ENCODE results near the gene CATSPER3.

CATSPER3 gene

DNA sequence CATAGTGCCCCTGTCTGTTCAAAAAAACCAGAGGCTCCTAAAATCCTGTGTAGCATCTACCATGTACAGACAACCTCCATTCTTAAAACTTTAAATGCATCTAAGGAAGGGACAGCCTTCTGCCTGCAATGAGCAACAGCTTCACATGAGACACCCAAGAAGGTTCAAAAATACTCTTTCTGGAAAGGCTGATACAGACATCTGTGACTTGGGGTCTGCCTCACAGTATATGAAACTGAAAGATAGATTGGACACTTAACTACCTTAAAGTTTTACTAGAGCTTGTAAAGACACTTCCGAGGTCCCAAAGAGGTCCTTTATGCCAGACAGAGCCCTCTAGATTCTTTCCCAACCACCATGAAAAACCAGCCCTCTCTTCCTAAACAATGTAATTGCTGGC is 28.2 kb upstream of the CATSPER3 start:
- H3K27ac ChIP-seq = no peak overlapping the region

DNA sequence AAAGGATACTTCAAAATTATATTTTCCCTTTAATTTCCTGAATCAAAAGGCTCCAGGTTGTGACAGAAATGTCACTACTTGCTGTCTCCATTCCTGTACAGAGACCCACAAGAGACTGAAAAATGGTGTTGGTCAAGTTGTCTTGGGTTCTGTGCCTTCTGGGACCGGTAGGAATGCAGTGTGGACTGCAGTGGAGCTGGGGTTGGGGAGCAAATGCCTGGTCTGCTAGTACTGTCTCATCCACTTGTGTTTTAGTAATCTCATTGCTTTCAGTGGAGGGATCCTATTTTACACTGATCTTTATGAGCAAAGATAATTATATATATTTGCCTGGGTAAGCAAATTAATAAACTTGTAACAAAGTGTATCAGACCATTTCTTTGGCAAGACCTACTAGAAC is 24.2 kb upstream of the CATSPER3 start:
- no peak overlapping the region for H3K4me3 ChIP-seq
- peaks cover 10 to 36% (median 19%) of the 10 kb centered on the region in 11 experiments; a peak in 19 of 22 replicates for H3K36me3 ChIP-seq
- H3K4me1 ChIP-seq = peaks cover 0 to 4% (median 0%) of the 10 kb centered on the region in 10 experiments; a peak in 2 of 20 replicates
- H3K9ac ChIP-seq = no peak overlapping the region
- no peaks in the 10 kb centered on the region; a peak in 1 of 22 replicates for H4K20me1 ChIP-seq
- H3K4me2 ChIP-seq = no peak overlapping the region
- H3K27ac ChIP-seq = no peak overlapping the region
- no peaks in the 10 kb centered on the region for H3K27me3 ChIP-seq
- no peak for TF ChIP-seq Cebpa-rat (IDR thresholded peaks at IDR 0.05)
- no peaks in the 10 kb centered on the region for H3K9me3 ChIP-seq (replicated peaks in 1 of 11)

More for the DNA sequence above, 28.2 kb upstream of the CATSPER3 start:
- Histone ChIP-seq H3K9ac (no peak overlapping the region), H3K9me3 (replicated peaks in 1 of 11) (no peaks in the 10 kb centered on the region), H3K36me3 (peaks cover 31 to 60% (median 45%) of the 10 kb centered on the region in 11 experiments; a peak in 21 of 22 replicates), H3K4me1 (peaks cover 0 to 4% (median 0%) of the 10 kb centered on the region in 10 experiments; a peak in 2 of 20 replicates), H3K4me3 (no peak overlapping the region), H3K27me3 (no peaks in the 10 kb centered on the region), H3K4me2 (no peak overlapping the region), H4K20me1 (peaks cover 0 to 10% (median 0%) of the 10 kb centered on the region in 11 experiments; a peak in 1 of 22 replicates)
- no peak for TF ChIP-seq Cebpa-rat (IDR thresholded peaks at IDR 0.05)

- H3K4me2 ChIP-seq = no peak overlapping the region
- no peak overlapping the region for H3K4me3 ChIP-seq
- peaks cover 6 to 27% (median 14%) of the 10 kb centered on the region in 11 experiments; a peak in 19 of 22 replicates for H3K36me3 ChIP-seq
- H3K9me3 ChIP-seq (replicated peaks in 1 of 11) = no peaks in the 10 kb centered on the region
- no peak for TF ChIP-seq Cebpa-rat (IDR thresholded peaks at IDR 0.05)
- H3K27ac ChIP-seq = no peak overlapping the region
- peaks cover 0 to 4% (median 0%) of the 10 kb centered on the region in 10 experiments; a peak in 2 of 20 replicates for H3K4me1 ChIP-seq
- no peaks in the 10 kb centered on the region; a peak in 1 of 22 replicates for H4K20me1 ChIP-seq
- H3K9ac ChIP-seq = no peak overlapping the region
- H3K27me3 ChIP-seq = no peaks in the 10 kb centered on the region
These were observed 23.1 kb upstream of the CATSPER3 start for GRCh38 chr5:134944630-134945029.

DNA sequence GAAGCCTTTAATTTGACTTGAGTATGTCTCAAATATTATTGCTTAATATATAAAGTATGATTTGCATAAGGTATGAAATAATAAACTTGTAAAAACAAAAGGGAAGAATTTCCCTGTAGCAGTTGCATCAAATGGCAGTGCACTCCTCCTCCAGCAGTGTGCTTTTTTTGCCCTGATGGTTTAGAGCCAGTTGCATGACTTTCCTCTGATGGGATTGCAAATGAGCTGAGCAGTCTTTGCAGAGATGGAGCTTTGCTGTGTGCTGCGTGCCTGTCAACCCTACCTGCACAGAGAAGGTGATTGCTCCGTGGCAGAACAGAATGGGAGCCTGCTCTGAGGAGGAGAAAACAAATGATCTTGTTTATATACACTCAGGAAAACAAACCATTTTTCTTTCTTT is 22.7 kb upstream of the CATSPER3 start:
- Histone ChIP-seq H3K27me3 (no peaks in the 10 kb centered on the region), H3K27ac (no peak overlapping the region), H3K4me3 (no peak overlapping the region), H3K4me2 (no peak overlapping the region), H4K20me1 (no peaks in the 10 kb centered on the region; a peak in 1 of 22 replicates), H3K9me3 (replicated peaks in 1 of 11) (no peaks in the 10 kb centered on the region), H3K36me3 (peaks cover 1 to 23% (median 10%) of the 10 kb centered on the region in 11 experiments; a peak in 17 of 22 replicates), H3K9ac (no peak overlapping the region), H3K4me1 (peaks cover 0 to 4% (median 0%) of the 10 kb centered on the region in 10 experiments; a peak in 2 of 20 replicates)
- TF ChIP-seq Cebpa-rat (IDR thresholded peaks at IDR 0.05) = no peak

GRCh38 chr5:134948911-134949310 is 18.8 kb upstream of the CATSPER3 start:
- no peak for TF ChIP-seq Cebpa-rat (IDR thresholded peaks at IDR 0.05)
- Histone ChIP-seq H4K20me1 (no peaks in the 10 kb centered on the region; a peak in 1 of 22 replicates), H3K9ac (no peak overlapping the region), H3K4me1 (no peaks in the 10 kb centered on the region), H3K36me3 (peaks cover 5 to 13% (median 10%) of the 10 kb centered on the region in 11 experiments; a peak in 21 of 22 replicates), H3K27me3 (no peaks in the 10 kb centered on the region), H3K9me3 (replicated peaks in 1 of 11) (peaks cover 6 to 24% (median 16%) of the 10 kb centered on the region in 11 experiments), H3K27ac (no peak overlapping the region), H3K4me3 (no peak overlapping the region), H3K4me2 (no peak overlapping the region)

DNA sequence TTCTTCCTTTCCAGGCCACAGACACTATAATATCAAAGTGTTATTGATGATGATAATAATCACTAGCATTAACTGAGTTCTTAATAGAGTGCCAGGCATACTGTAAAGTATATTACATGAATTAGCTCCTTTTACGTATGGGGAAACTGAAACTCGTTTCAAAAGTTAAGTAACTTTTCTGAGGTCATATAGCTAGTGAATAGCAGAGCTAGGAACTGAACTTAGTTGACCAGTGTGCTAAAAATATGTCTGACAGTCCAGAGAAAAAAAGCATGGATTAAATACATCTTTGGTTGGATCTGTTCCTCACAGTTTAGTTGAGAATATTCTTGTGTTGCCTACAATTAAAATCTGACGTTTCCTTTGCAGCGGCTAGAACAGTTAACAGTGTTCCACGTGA is 18.4 kb upstream of the CATSPER3 start:
- Histone ChIP-seq H3K36me3 (peaks cover 8 to 17% (median 14%) of the 10 kb centered on the region in 11 experiments; a peak in 21 of 22 replicates), H3K9ac (no peak overlapping the region), H3K27ac (no peak overlapping the region), H3K4me3 (no peak overlapping the region), H3K4me1 (no peaks in the 10 kb centered on the region), H4K20me1 (no peaks in the 10 kb centered on the region; a peak in 1 of 22 replicates), H3K4me2 (no peak overlapping the region), H3K27me3 (no peaks in the 10 kb centered on the region), H3K9me3 (replicated peaks in 1 of 11) (peaks cover 10 to 28% (median 20%) of the 10 kb centered on the region in 11 experiments)
- TF ChIP-seq Cebpa-rat (IDR thresholded peaks at IDR 0.05) = no peak

DNA sequence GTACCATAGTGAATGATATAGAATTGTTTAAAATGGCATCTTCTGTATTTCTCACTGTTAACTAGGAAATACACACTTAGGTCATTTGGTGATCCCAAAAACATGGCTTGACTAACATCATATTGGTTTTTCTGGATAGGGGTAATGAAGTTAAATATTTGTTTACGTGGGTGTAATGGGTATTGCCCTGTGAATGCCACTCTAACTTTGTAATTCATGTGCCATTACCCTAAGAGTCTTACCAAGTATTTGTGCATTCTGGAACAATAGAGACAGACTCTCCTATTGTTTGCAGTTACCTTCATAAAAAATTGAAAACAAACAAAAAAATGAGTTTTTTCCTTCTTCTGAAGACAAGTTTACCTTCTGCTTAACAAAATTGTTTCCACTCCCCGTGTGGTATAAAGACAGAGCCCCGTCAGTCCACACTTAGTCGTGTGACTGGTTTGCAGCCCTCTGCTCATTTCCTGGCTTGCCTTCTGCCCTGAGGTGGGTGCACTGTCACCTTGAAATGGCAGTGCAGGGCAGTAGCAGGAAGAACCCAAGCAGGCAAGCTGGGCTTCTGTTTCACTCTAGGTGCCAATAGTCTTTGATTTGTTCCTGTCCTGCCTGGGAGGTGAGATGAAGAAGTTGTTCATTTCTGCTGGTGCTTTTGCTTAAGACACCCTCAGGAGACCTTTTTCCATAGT is 9.6 kb upstream of the CATSPER3 start:
- no peak overlapping the region for H3K4me2 ChIP-seq
- peaks cover 55 to 87% (median 62%) of the 10 kb centered on the region in 11 experiments for H3K36me3 ChIP-seq
- H3K4me3 ChIP-seq = no peak overlapping the region
- H3K27ac ChIP-seq = no peak overlapping the region
- no peak for TF ChIP-seq Cebpa-rat (IDR thresholded peaks at IDR 0.05)
- no peaks in the 10 kb centered on the region for H3K27me3 ChIP-seq
- peaks cover 22 to 32% (median 28%) of the 10 kb centered on the region in 11 experiments for H3K9me3 ChIP-seq (replicated peaks in 1 of 11)
- no peaks in the 10 kb centered on the region for H3K4me1 ChIP-seq
- no peak overlapping the region for H3K9ac ChIP-seq
- no peaks in the 10 kb centered on the region; a peak in 1 of 22 replicates for H4K20me1 ChIP-seq

DNA sequence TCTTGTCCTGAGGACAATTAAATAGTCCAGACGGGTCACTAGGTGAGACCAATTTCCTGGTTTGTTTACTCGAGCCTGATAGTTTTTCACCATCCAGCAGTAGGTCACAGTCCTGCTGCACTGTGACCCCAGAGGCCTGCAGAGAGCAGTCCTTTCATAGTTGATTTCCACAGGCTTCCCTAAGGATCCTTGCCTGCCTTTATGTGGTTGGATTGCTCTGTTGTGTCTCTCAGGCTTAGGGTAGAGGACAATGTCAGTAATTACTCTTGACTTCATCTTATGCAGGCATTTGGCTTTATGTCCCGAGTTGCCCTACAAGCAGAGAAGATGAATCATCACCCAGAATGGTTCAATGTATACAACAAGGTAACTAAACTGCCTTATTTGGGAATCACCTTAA is 9.0 kb upstream of the CATSPER3 start:
- no peak overlapping the region for H3K27ac ChIP-seq
- H3K9ac ChIP-seq = no peak overlapping the region
- H3K4me2 ChIP-seq = no peak overlapping the region
- H3K4me1 ChIP-seq = peaks cover 0 to 2% (median 1%) of the 10 kb centered on the region in 10 experiments; a peak in 11 of 20 replicates
- H3K9me3 ChIP-seq (replicated peaks in 1 of 11) = peaks cover 18 to 27% (median 23%) of the 10 kb centered on the region in 11 experiments
- peaks cover 51 to 87% (median 59%) of the 10 kb centered on the region in 11 experiments for H3K36me3 ChIP-seq
- no peaks in the 10 kb centered on the region; a peak in 1 of 22 replicates for H4K20me1 ChIP-seq
- no peaks in the 10 kb centered on the region for H3K27me3 ChIP-seq
- H3K4me3 ChIP-seq = no peak overlapping the region
- TF ChIP-seq Cebpa-rat (IDR thresholded peaks at IDR 0.05) = no peak

DNA sequence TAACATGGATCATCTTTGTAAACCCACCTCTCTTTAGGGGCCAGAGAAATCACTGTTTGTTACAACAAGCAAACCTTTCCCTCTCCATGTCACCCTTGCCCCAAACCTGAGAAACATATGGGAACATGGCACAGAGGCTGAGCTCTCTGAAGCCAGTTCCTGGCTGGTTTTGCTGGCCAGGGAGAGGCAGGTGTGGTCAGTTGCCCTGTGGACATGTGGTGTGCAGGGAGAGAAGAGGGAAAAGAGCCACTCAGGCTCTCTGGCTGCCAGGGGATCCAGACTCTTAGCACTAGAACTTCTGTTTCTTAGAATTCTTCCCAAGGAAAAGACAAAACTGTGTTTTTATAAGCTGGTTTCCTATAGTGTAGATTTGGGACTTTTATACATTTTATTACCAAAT is 4.6 kb upstream of the CATSPER3 start:
- no peak overlapping the region for H3K4me2 ChIP-seq
- H3K4me3 ChIP-seq = no peak overlapping the region
- no peaks in the 10 kb centered on the region for H3K27me3 ChIP-seq
- no peaks in the 10 kb centered on the region for H3K9me3 ChIP-seq (replicated peaks in 1 of 11)
- H3K27ac ChIP-seq = no peak overlapping the region
- peaks cover 30 to 79% (median 43%) of the 10 kb centered on the region in 11 experiments for H3K36me3 ChIP-seq
- peaks cover 0 to 24% (median 19%) of the 10 kb centered on the region in 10 experiments; a peak in 14 of 20 replicates for H3K4me1 ChIP-seq
- H4K20me1 ChIP-seq = no peaks in the 10 kb centered on the region; a peak in 1 of 22 replicates
- H3K9ac ChIP-seq = no peak overlapping the region
- TF ChIP-seq Cebpa-rat (IDR thresholded peaks at IDR 0.05) = no peak
